HG02588 (cell line): ENCODE results near the gene SMURF1.
A peak's percentile ranks its signal among the peaks of the same experiment; 100 is the strongest.
"Not testable (repeated sequence)": the region's sequence is repeated elsewhere in the genome, so short reads cannot be mapped to it uniquely, and the experiment has no call there.

Experiments
- ATAC-seq: cut with Tn5 transposase; IDR thresholded peaks from one replicate; pipeline ENCODE4 v1.9.1; 2021; ENCODE audit warnings: mild to moderate bottlenecking, moderate library complexity; ENCODE audit not compliant: unreplicated experiment

The SMURF1 gene

GRCh38 chr7:99122762-99123161 is 21.1 kb downstream of the SMURF1 start:
- no peak for ATAC-seq

DNA sequence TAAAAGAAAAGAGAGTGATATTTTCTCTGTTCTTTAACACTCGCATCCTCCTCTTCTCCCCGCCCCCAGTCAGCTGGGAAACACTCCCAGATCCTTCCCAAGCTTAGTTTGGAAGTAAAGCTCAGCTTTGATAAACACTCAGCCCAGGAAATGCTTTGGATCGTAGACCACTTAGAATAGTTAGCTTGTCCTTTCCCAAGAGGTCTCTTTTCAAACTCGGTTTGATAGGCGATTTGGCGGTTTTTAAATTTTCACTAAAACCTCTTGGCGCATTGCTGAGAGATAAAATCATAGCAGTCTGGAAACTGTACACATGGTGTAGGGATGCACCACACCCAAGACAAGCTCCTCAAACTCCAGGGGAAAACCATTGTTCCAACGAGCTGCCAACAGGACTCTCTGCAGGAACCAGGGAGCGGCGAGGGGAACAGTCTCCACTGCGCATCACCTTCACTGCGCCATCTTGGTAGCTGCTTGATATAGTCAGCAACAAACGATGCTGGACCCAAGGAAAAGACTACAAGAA is 22.3 kb downstream of the SMURF1 start:
- ATAC-seq: no peak

DNA sequence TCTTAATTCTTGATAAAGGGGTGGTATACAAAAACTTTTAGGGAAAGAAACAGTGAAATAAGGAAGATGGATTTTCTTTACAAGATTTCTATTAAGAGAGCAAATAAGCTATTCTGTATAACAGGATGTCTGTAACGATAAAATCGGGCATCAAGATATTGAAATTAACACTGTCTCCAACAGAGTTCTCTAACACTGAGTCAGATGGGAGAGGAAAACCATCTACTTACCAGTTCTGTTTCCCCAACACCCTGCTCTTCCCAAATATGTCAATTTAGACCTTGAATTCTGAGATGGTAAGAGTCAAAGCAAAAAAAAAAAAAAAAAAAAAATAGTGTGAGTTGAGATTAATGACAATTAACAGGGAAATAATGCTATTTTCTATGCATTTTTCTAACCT is 23.0 kb downstream of the SMURF1 start:
- no peak for ATAC-seq

DNA sequence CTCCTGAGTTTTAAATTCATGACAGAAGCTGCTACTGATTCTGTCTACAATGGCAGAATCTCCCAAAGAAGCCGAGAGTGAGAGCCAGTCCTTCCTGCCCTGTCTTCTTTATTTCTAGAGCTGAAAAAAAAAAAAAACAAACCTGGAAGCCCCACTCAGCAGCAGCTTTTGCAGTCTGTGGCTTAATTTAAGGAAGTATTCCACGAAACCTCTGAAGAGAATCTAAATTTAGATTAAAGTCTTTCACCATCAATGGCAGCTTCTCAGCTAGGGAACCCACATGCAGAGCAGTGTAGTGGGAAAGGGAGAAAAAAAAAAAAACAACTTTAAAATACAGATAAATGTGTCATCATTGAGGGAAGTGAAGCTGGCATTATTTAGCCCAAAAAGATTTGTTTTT is 23.4 kb downstream of the SMURF1 start:
- ATAC-seq: no peak

DNA sequence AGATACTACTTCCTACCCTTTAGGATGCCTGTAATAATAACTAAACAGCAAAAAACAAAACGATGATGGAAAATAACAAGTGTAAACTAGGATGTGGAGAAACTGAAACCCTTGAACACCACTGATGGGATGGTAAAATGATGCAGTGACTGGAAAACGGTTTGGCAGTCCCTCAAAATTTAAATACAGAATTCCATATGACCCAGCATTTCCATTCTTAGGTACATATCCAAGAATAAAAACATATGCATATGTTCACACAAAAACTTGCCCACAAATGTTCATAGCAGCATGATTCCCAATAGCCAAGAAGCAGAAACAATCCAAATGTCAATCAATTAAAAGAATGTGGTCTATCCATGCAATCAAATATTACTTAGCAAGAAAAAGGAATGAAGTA is 25.8 kb downstream of the SMURF1 start:
- ATAC-seq: no peak

- ATAC-seq: no peak
These were observed 27.8 kb downstream of the SMURF1 start for GRCh38 chr7:99116144-99116543.

DNA sequence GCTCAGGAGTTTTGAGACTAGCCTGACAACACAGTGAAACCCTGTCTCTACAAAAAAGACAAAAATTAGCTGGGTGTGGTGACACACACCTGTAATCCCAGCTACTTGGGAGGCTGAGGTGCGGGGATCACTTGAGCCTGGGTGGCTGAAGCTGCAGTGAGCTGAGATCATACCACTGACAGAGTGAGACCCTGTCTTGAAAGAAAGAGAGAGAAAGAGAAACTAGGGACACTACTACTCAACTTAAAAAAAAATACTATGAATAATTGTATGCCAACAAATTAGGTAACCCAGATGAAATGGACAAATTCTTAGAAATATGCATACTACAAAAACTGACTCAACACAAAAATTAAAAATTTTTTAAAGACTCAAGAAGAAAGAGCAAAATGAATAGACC is 28.5 kb downstream of the SMURF1 start:
- no peak for ATAC-seq

- no peak for ATAC-seq
These were observed 30.9 kb downstream of the SMURF1 start for GRCh38 chr7:99112979-99113378.

DNA sequence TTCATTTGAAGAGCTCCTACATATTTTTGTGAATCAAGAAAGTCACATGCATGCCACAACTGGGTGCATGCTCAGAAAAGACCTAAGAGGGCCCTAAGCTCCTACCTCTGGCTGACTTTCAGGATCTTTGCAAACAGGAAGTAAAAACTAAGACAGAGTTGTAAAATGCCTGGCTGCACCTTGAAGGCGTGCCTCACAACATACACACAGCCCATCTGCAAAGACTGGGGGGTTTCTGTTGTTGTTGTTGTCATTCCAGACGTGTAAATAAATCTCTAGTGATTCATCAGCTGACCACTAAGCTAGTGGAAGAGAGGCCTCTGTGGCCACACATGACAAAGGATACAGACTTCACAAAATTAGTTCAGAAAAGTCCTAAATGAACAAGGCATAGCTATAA is 31.8 kb downstream of the SMURF1 start:
- peak; percentile 80 for ATAC-seq

GRCh38 chr7:99111591-99111990 is 32.3 kb downstream of the SMURF1 start:
- no peak for ATAC-seq

DNA sequence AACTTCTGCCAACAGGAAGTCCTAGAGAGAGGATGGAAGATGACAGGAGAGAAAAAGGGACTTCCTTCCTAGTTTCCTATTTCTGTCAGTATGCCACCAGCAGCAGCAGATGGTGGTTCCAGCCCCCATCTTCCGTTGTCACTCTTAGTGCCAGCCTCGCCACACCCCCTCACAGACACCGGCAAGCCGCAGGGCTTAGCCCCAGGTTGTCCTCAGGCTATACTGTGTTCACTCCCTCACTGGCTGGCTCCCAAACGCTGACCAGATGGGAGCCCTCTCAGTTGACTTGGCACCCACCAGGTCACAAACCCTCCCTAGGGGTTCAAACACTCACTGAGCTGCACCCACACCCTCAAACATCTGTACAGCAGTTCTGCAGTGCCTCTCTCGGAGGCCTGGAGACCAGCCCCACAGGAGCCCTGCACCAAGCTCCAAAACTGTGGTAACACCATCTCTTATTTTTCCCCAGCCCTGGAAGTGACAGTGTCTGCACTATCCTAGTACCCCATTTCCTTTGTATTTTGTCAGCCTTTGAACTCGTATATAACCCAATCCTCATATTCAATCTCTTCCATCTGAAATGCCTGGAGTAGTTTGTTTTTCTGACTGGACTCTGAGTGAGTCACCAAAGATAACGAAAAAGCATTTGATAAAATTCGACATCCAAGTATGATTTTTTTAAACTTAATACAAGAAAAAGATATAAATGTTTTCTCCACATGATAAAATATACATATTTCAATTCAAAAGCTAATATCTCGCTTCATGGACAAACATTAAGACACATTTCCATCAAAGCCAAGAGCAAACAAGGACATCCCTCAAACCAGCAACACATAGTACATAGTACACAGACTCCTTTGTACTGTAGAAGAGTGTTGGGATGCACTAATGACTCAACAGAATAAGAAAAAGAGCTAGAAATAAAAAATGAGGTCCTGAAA is 34.5 kb downstream of the SMURF1 start:
- ATAC-seq: no peak

DNA sequence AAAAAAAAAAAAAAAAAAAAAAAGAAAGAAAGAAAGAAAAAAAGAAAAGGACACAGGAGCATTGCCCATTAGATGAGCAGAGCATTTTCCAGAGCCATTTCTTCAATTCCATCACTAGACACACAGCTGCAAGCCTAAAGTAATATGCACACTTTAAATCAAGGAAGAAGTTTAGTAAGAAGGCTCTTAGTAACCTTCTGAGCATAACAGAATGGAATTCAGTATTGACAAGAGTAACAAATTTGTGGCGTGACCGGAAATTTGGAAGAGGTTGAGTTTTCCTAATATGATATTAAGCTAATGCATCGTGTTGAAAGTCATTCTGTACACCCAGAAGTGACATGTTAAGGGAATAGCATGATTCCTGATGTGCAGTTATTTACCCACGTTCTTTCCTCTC is 35.3 kb downstream of the SMURF1 start:
- no peak for ATAC-seq

DNA sequence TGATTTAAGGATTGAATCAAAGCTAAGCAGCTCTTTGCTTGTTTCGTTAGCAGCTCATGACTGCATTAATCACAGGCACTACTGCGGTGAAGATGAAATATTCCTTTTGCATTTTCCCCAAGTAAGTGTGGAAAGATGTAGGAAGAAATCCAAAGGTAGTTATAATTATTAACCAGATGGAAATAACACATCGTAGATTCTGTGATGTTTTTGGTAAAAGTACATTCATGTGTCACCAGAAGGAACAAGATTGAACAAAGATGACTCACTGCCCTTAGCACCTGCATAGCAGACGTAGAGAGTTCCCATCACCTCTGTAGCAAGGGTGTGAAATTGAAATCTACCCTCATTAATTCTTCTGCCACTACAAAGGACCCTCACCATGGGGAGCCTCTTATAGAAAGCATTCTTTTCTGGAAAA is 37.1 kb downstream of the SMURF1 start:
- ATAC-seq: no peak

DNA sequence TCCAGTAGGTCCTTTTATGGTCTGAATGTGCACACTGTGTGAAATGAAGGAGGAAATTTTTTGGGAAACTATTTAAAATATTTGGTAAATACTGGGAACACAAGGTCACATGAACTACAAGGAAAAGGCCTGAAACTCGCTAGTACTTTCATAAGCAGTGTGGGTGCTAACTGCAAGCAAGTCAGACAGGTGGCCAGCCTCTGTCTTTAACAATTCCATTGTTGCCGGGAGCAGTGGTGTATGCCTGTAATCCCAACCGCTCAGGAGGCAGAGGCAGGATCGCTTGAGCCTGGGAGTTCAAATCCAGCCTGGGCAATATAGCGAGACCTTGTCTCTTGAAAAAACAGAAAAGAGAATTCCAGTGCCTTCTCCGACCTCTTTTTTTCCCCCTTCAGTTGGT is 37.5 kb downstream of the SMURF1 start:
- ATAC-seq: no peak

DNA sequence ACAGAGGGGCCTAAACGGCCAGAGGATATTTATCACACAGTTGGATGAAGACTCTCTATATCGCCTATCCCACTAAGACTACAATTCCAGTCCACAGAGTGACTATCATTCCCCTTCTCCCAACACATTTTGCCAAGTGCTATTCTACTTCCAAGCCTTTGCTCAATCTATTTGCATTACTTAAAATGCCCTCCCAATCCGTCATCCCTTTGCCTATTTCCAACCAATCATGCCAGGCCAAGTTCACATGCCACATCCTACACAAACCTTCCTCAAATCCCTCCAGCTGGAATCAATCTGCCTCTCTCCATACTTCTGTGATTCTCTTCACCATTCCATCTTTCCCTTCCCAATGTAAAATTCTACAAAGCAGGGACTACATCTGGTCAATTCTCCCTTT is 38.2 kb downstream of the SMURF1 start:
- no peak for ATAC-seq

- no peak for ATAC-seq
These were observed 39.3 kb downstream of the SMURF1 start for GRCh38 chr7:99104631-99105030.

- ATAC-seq: not testable (repeated sequence)
These were observed 40.1 kb downstream of the SMURF1 start for GRCh38 chr7:99103836-99104235.

DNA sequence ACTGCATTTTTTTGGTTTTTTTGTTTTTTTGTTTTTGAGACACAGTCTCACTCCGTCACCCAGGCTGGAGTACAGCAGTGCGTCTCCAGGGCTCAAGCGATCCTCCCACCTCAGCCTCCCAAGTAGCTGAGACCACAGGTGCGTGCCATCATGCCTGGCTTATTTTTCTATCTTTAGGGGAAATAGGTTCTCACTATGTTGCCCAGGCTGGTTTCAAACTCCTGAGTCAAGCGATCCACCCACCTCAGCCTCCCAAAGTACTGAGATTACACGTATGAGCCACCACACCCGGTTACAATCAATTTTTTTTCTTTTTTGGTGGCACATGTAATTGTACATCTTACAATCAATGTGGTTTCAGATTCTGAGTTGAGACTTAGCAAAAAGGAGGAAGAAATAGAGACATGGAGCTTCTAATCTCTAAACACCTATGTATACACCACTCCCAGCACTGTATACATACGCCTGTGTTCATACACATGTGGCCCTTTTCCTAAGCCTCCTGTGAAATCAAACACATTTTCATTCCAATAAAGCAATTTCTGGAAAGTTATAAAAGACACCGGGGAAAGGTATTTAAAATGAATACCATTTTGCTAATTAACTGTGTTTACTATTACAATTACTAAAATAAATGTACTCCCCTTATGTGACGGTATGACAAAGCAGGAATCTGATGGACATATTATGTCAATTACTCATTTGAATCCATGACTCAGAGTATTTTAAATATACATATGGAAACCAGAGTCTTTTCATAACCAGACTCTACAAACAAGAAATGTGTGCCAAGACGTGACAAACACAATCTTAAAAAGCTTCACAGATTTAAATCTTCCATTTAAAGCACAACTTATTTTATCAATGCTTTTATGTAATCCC is 40.9 kb downstream of the SMURF1 start:
- ATAC-seq: no peak

GRCh38 chr7:99102361-99102760 is 41.5 kb downstream of the SMURF1 start:
- no peak for ATAC-seq

- not testable (repeated sequence) for ATAC-seq
These were observed 42.4 kb downstream of the SMURF1 start for GRCh38 chr7:99101516-99101915.

DNA sequence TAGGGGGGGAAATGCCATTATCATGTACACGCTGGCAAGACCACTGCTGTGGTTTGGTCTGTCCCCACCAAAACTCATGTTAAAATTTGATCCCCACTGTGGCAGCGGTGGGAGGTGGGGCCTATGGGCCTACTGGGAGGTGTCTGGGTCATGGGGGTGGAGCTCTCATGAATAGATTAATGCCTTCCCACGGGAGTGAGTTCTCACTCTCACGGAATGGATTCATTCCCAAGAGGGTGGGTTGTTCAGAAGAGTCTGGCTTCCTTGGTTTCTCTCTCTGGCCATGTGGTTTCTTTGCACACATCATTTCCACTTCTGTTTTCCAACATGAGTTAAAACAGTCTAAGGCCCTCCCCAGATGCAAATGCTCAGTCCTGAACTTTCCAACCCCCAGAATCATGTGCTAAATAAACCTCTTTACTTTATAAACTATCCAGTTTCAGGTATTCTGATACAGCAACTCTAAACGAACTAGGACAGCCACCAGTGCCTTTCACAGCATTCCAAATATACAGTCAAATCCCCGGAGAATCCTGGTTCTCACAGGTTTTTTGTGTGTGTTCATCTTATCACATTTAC is 44.3 kb downstream of the SMURF1 start:
- no peak for ATAC-seq
